GM12878 (cell line): ENCODE measurements around the gene ORAI1. TPM values are rescaled to one million over a fixed set of nuclear protein-coding genes. Genes with fewer than 3 reads are reported as not detected.
"Not testable (repeated sequence)": the region's sequence is repeated elsewhere in the genome, so short reads cannot be mapped to it uniquely, and the experiment has no call there.

Experiments
- ATAC-seq: fragments of 200-7000 bp; cut with Tn5 transposase; 3 replicates; pipeline ENCODE4 v1.9.1; 2020; ENCODE audit warnings: mild to moderate bottlenecking, moderate library complexity
- BruUV-seq: library from RNA; stranded (reverse); fragments of 400-500 nt; replicated peaks from 2 replicates; lab custom pipeline; 2021; lab: Mats Ljungman, UMichigan
- CTCF ChIA-PET: fragments of 300-600 bp; sonication (Branson Sonifier 250); formaldehyde crosslinking; extraction: SDS; loops from one replicate; lab custom pipeline; 2021; ENCODE audit warnings: inconsistent platforms; lab: Yijun Ruan, JAX
- POLR2A ChIA-PET: fragments of 350-600 bp; formaldehyde crosslinking; extraction: SDS; loops from one replicate; lab custom pipeline; 2021; ENCODE audit warnings: inconsistent platforms; lab: Charles Lee
- RAD21 ChIA-PET: fragments of 300-600 bp; sonication (Branson Sonifier 250); formaldehyde crosslinking; loops from one replicate; lab custom pipeline; 2023; ENCODE audit warnings: antibody characterized with exemption; ENCODE audit not compliant: unreplicated experiment; lab: Charles Lee
- SMC1A ChIA-PET: fragments of 300-600 bp; sonication (Branson Sonifier 250); formaldehyde crosslinking; loops from one replicate; lab custom pipeline; 2023; ENCODE audit not compliant: unreplicated experiment, uncharacterized antibody; lab: Charles Lee
- DNase-seq: peaks from one replicate; pipeline ENCODE4 v3.0.0-alpha.2; 2011; ENCODE audit warnings: low read depth, low spot score
- FAIRE-seq: peaks from 3 replicates; lab custom pipeline; 2011; peaks lifted over from hg19 to GRCh38; lab: Jason Lieb, UNC
- H2AFZ ChIP-seq: 2 replicates; pipeline ENCODE4 v1.6.0; 2011; ENCODE audit warnings: low read depth, low read length, control low read depth; ENCODE audit not compliant: control insufficient read depth
- H3K27ac ChIP-seq: 2 replicates; pipeline ENCODE4 v1.5.1; 2011; ENCODE audit warnings: control low read depth; ENCODE audit not compliant: control insufficient read depth, insufficient read depth
- H3K27me3 ChIP-seq, 2 experiments: replicated peaks in 1 of 2; 2 replicates each; pipeline versions ENCODE4 v1.6.0 to v1.6.1; 2011; ENCODE audit warnings: low read length in 1 of 2; ENCODE audit not compliant: control insufficient read depth in 2 of 2, insufficient read depth in 2 of 2
- H3K36me3 ChIP-seq, 2 experiments: 2 replicates each; pipeline ENCODE4 v1.5.1; 2011; ENCODE audit warnings: low read length in 1 of 2; ENCODE audit not compliant: control insufficient read depth in 2 of 2, insufficient read depth in 2 of 2
- H3K4me1 ChIP-seq: 2 replicates; pipeline ENCODE4 v1.6.1; 2011; ENCODE audit warnings: mild to moderate bottlenecking, low read length, moderate library complexity, mixed read lengths; ENCODE audit not compliant: control insufficient read depth, insufficient read depth
- H3K4me2 ChIP-seq: 2 replicates; pipeline ENCODE4 v1.6.0; 2011; ENCODE audit warnings: control low read depth; ENCODE audit not compliant: control insufficient read depth, insufficient read depth
- H3K4me3 ChIP-seq: fragments of 200-600 bp; sonication (generic); 2 replicates; pipeline ENCODE4 v1.5.1; 2016
- H3K79me2 ChIP-seq: 2 replicates; pipeline ENCODE4 v1.6.0; 2011; ENCODE audit warnings: low read length; ENCODE audit not compliant: control insufficient read depth, insufficient read depth
- H3K9ac ChIP-seq: 2 replicates; pipeline ENCODE4 v1.8.0; 2011; ENCODE audit warnings: low read length, control low read depth, mixed read lengths; ENCODE audit not compliant: control insufficient read depth, insufficient read depth
- H3K9me3 ChIP-seq: replicated peaks from 3 replicates; pipeline ENCODE4 v1.5.1; 2011; ENCODE audit warnings: mild to moderate bottlenecking, low read length; ENCODE audit not compliant: control insufficient read depth, insufficient read depth
- H4K20me1 ChIP-seq: 2 replicates; pipeline ENCODE4 v1.6.0; 2011; ENCODE audit not compliant: control insufficient read depth, insufficient read depth
- KAT2A ChIP-seq: conservative IDR thresholded peaks from 2 replicates; pipeline ENCODE4 v1.6.1; 2011; ENCODE audit warnings: low read depth, low read length; ENCODE audit not compliant: control insufficient read depth
- NBN ChIP-seq: fragments of 450-650 bp; IDR thresholded peaks from 2 replicates; pipeline ENCODE4 v1.6.1; 2016
- NFYB ChIP-seq: IDR thresholded peaks from 2 replicates; pipeline ENCODE4 v1.6.1; 2011; ENCODE audit warnings: low read depth, mild to moderate bottlenecking, low read length, improper control_type of control experiment, moderate library complexity; ENCODE audit not compliant: insufficient read depth
- SPI1 ChIP-seq: IDR thresholded peaks from 2 replicates; pipeline ENCODE4 v1.6.1; 2011; ENCODE audit warnings: low read depth, mild to moderate bottlenecking, low read length, moderate library complexity, borderline replicate concordance; ENCODE audit not compliant: insufficient read depth
- WGBS: methylation state at CpG from one replicate; pipeline ENCODE4 v1.1.6; 2016; ENCODE audit warnings: low lambda C conversion rate; ENCODE audit not compliant: insufficient replicate concordance, insufficient coverage; ENCODE audit errors: missing lambda C conversion rate; 5-methylcytosine and 5-hydroxymethylcytosine counted together
- in situ Hi-C: fragments of 300-500 bp; cut with MboI; formaldehyde crosslinking; loops from 9 replicates; pipeline ENCODE4 v1.14.3; 2018; ENCODE audit warnings: mixed read lengths
- intact Hi-C: fragments of 100-400 bp; cut with micrococcal nuclease; formaldehyde crosslinking; loops from one replicate; pipeline ENCODE4 v1.14.2; 2022; ENCODE audit not compliant: unreplicated experiment
- polyA plus RNA-seq, 11 experiments: library from polyadenylated mRNA; depleted of rRNA in 4 of 11; unstranded in 6 of 11; stranded (reverse) in 5 of 11; fragments of >200 nt; fragmentation: Nextera tagmentation in 4 of 11; fragmentation: Illumina TruSeq in 1 of 11; extraction: Ambion mirVana in 4 of 11; extraction: Trizol in 1 of 11; gene quantifications; 1 replicate in 1 of 11; 2 replicates in 10 of 11; pipeline versions ENCODE4 v1.2.1 to v1.2.3, GENCODE V29; 2011 to 2016; ENCODE audit warnings: inconsistent platforms in 2 of 11, missing spikeins in 2 of 11, low read depth in 1 of 11
- total RNA-seq, 4 experiments: library from RNA; depleted of rRNA in 3 of 4; stranded (reverse); fragments of >200 nt in 3 of 4; fragmentation: Illumina TruSeq in 1 of 4; extraction: Trizol in 1 of 4; gene quantifications; 2 replicates each; pipeline versions ENCODE4 v1.2.1 to v1.2.3, GENCODE V29; 2013 to 2021

ORAI1 gene
- total and polyA plus RNA-seq, 10 of the 15 experiments (the other 5 are each of a cell fraction or from before 2014, with no cell fraction given) = 5.5 to 33.1 (median 11.8) TPM

DNA sequence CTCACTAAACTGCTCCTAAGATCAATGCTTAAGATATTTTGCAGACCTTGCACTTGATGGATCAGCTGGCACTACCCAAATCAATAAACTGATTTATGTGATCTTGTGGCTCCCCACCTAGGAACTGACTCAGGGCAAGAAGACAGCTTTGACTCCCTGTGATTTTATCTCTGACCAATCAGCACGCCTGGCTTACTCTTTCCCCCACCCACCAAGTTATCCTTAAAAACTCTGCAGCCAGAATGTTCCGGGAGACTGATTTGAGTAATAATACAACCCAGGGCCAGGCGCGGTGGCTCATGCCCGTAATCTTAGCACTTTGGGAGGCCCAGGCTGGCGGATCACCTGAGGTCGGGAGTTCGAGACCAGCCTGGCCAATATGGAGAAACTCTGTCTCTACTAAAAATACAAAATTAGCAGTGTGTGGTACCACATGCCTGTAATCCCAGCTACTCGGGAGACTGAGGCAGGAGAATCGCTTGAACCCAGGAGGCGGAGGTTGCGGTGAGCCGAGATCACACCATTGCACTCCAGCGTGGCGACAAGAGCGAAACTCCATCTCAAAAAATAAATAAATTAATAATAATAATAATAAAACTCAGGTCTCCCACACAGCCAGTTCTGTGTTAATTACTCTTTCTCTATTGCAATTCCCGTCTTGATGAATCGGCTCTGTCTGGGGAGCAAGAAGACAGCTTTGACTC, 31.1 kb downstream of the ORAI1 start:
- ATAC-seq (no peak), FAIRE-seq (no peak), DNase-seq (no peak)
- in situ Hi-C loops (no loop called here), intact Hi-C loops (loop anchor here (2.0 kb wide), 1 partner anchor 67 kb away; no protein-coding TSS in a partner anchor)
- no peaks in the 10 kb centered on the region for H3K27me3 ChIP-seq
- H2AFZ ChIP-seq = 0 out of 2 replicates have a peak overlapping the region, but pooled peaks have one; percentile 4
- no peaks in the 10 kb centered on the region for H4K20me1 ChIP-seq
- no peak overlapping the region for H3K4me2 ChIP-seq
- no peaks in the 10 kb centered on the region for H3K36me3 ChIP-seq
- 87% methylated on average over 18 of the region's 18 CpGs for WGBS
- ChIA-PET SMC1A (interaction anchor here (0.5 to 1.7 kb wide), 7 partner anchors 13 to 352 kb away, joined by 3 to 7 read pairs (median 4); no protein-coding TSS in a partner anchor), RAD21 (interaction anchor here (3.5 kb wide), 1 partner anchor 30 kb away, joined by 22 read pairs; the partner anchor contains the start of gene ORAI1), POLR2A (interaction anchor here (0.6 to 2.1 kb wide), 7 partner anchors 9 to 115 kb away, joined by 3 to 7 read pairs (median 3); partner anchors contain the start of gene ORAI1), CTCF (interaction anchor here (1.1 to 3.4 kb wide), 4 partner anchors 12 to 163 kb away, joined by 3 to 17 read pairs (median 6); partner anchors contain the start of gene MORN3)
- peaks cover 25% of the 10 kb centered on the region for H3K4me1 ChIP-seq
- no peaks in the 10 kb centered on the region for H3K9me3 ChIP-seq
- H3K27ac ChIP-seq = no peak overlapping the region
- no peaks in the 10 kb centered on the region for H3K79me2 ChIP-seq
- H3K9ac ChIP-seq = no peak overlapping the region
- TF ChIP-seq KAT2A = no peak
- no peak for TF ChIP-seq NBN
- TF ChIP-seq SPI1 = no peak
- TF ChIP-seq NFYB = peak; percentile 37; the same call in 1 of the 2 replicates
- BruUV-seq = no TSS peak
- no peak overlapping the region for H3K4me3 ChIP-seq

DNA sequence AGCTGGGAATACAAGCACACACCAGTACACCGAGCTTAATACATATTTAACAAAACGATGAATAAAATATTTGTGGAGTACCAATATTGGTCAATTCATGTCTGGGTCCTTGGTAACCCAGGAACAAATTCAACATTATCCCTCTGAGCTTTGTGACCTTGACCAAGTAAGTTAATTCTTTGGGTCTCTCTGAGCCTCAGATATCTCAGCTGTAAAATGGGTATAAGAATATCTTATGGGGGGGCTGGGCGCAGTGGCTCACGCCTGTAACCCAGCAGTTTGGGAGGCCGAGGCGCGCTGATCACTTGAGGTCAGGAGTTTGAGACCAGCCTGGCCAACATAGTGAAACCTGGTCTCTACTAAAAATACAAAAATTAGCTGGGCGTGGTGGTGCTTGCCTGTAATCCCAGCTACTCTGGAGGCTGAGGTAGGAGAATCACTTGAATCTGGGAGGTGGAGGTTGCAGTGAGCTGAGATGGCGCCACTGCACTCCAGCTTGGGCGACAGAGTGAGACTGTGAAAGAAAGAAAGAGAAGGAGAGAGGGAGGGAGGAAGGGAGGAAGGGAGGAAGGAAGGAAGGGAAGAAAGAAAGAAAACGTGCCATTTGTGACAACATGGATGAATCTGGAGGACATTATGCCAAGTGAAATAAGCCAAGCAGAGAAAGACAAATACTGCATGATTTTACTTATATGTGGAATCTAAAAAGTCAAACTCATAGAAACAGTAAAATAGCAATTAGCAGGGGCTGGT, 35.2 kb downstream of the ORAI1 start:
- ChIA-PET CTCF (interaction anchor here (0.6 to 2.1 kb wide), 9 partner anchors 9 to 218 kb away, joined by 3 to 9 read pairs (median 4); partner anchors contain the start of gene ORAI1), SMC1A (interaction anchor here (0.9 to 1.9 kb wide), 3 partner anchors 8 to 23 kb away, joined by 3 to 4 read pairs (median 4); partner anchors contain the start of gene MORN3), POLR2A (interaction anchor here (1.3 to 2.2 kb wide), 3 partner anchors 8 to 33 kb away, joined by 3 to 11 read pairs (median 3); no protein-coding TSS in a partner anchor), RAD21 (interaction anchor here (1.0 to 1.3 kb wide), 2 partner anchors 11 to 34 kb away, joined by 3 to 6 read pairs; no protein-coding TSS in a partner anchor)
- H3K27me3 ChIP-seq, H3K36me3 ChIP-seq, FAIRE-seq, H3K4me2 ChIP-seq, ATAC-seq, H4K20me1 ChIP-seq, H2AFZ ChIP-seq, H3K27ac ChIP-seq, BruUV-seq, DNase-seq, H3K4me3 ChIP-seq, H3K9ac ChIP-seq, H3K9me3 ChIP-seq, in situ Hi-C loops: not testable (repeated sequence)
- Histone ChIP-seq H3K4me1 (peaks cover 31% of the 10 kb centered on the region), H3K79me2 (peaks cover 17% of the 10 kb centered on the region)
- intact Hi-C loops = loop anchor here (5.0 kb wide), 1 partner anchor 1706 kb away; no protein-coding TSS in a partner anchor
- 72% methylated on average over 11 of the region's 11 CpGs for WGBS
